Measurements from ENCODE around the gene HSD17B14. TPM values are rescaled to one million over a fixed set of nuclear protein-coding genes. Genes with fewer than 3 reads are reported as not detected.

Gene HSD17B14
- total RNA-seq, 4 donors from 2014 or later = 3.5 to 15.1 (median 5.4) TPM

- H3K4me3 ChIP-seq = no peak overlapping the region
- intact Hi-C loops (cut with DNase I; ENCODE audit: low total_unique reads) (no loop called here), in situ Hi-C loops (cut with MboI; ENCODE audit: low pct_ligation_motif_present in 1 of 4, low pct_unique_long_range_greater_than_20kb in 1 of 4, low sequenced_read_pairs in 3 of 4) (no loop called here)
- H3K36me3 ChIP-seq = no peaks in the 10 kb centered on the region
- TF ChIP-seq, protein P1, sequence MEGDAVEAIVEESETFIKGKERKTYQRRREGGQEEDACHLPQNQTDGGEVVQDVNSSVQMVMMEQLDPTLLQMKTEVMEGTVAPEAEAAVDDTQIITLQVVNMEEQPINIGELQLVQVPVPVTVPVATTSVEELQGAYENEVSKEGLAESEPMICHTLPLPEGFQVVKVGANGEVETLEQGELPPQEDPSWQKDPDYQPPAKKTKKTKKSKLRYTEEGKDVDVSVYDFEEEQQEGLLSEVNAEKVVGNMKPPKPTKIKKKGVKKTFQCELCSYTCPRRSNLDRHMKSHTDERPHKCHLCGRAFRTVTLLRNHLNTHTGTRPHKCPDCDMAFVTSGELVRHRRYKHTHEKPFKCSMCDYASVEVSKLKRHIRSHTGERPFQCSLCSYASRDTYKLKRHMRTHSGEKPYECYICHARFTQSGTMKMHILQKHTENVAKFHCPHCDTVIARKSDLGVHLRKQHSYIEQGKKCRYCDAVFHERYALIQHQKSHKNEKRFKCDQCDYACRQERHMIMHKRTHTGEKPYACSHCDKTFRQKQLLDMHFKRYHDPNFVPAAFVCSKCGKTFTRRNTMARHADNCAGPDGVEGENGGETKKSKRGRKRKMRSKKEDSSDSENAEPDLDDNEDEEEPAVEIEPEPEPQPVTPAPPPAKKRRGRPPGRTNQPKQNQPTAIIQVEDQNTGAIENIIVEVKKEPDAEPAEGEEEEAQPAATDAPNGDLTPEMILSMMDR (IDR thresholded peaks at IDR 0.05) = no peak
- TF ChIP-seq EP300 (IDR thresholded peaks at IDR 0.05; ENCODE audit: low read depth) = no peak
- no peak for TF ChIP-seq POLR2A (IDR thresholded peaks at IDR 0.05)
- no peak for TF ChIP-seq POLR2AphosphoS5 (IDR thresholded peaks at IDR 0.05)
- H3K4me1 ChIP-seq = peaks cover 0 to 19% (median 9%) of the 10 kb centered on the region in 4 donors
- WGBS, 2 donors (ENCODE audit: low coverage in 1 of 2) = 73 to 80% methylated on average over 1 to 5 of the region's 5 CpGs
- no peaks in the 10 kb centered on the region for H3K9me3 ChIP-seq
- H3K27me3 ChIP-seq = no peaks in the 10 kb centered on the region
- no peak for DNase-seq
- H3K27ac ChIP-seq = no peak overlapping the region
Measured at GRCh38 chr19:48833049-48833448, 3.2 kb downstream of the HSD17B14 start.

GRCh38 chr19:48830965-48831364 lies 5.3 kb downstream of the HSD17B14 start:
- WGBS, 2 donors (ENCODE audit: low coverage in 1 of 2) = 95% methylated on average over 4 of the region's 4 CpGs; no CpG with 5 or more reads in 1 of the 2 donors
- Histone ChIP-seq H3K27me3 (no peaks in the 10 kb centered on the region), H3K36me3 (no peaks in the 10 kb centered on the region), H3K4me1 (peaks cover 0 to 8% (median 6%) of the 10 kb centered on the region in 4 donors), H3K9me3 (no peaks in the 10 kb centered on the region), H3K27ac (no peak overlapping the region), H3K4me3 (no peak overlapping the region)
- DNase-seq = no peak
- TF ChIP-seq POLR2A (IDR thresholded peaks at IDR 0.05) = no peak
- TF ChIP-seq, protein P1 (IDR thresholded peaks at IDR 0.05) = no peak
- no peak for TF ChIP-seq POLR2AphosphoS5 (IDR thresholded peaks at IDR 0.05)
- no peak for TF ChIP-seq EP300 (IDR thresholded peaks at IDR 0.05; ENCODE audit: low read depth)
- intact Hi-C loops (cut with DNase I; ENCODE audit: low total_unique reads) = no loop called here
- in situ Hi-C loops (cut with MboI; ENCODE audit: low pct_ligation_motif_present in 1 of 4, low pct_unique_long_range_greater_than_20kb in 1 of 4, low sequenced_read_pairs in 3 of 4) = no loop called here

- intact Hi-C loops (cut with DNase I; ENCODE audit: low total_unique reads) = no loop called here
- TF ChIP-seq POLR2AphosphoS5 (IDR thresholded peaks at IDR 0.05) = no peak
- TF ChIP-seq, protein P1 (IDR thresholded peaks at IDR 0.05) = no peak
- no peak for TF ChIP-seq EP300 (IDR thresholded peaks at IDR 0.05; ENCODE audit: low read depth)
- TF ChIP-seq POLR2A (IDR thresholded peaks at IDR 0.05) = no peak
Measured at GRCh38 chr19:48830088-48830487, 6.2 kb downstream of the HSD17B14 start.

DNA sequence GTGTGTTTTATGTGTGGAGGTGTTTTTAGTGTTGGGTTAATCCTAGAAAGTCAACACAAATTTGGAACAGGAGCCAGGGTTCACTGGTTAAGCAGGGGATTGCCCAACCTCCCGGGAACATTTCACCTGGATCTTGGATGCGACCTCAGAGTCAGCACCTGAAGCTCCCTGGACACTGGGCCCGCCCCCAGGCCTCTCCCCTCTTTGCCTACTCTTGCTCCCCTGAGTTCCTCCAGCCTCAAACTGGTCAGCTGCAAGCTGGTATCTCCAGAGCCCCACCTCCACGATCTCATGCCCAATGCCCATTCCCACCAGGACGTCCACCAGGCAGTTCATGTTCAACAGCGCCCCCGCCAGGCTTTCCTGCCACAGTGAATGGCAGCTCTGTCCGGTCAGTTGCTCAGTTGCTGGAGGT lies 9.7 kb downstream of the HSD17B14 start:
- no peak for TF ChIP-seq POLR2AphosphoS5 (IDR thresholded peaks at IDR 0.05)
- TF ChIP-seq EP300 (IDR thresholded peaks at IDR 0.05; ENCODE audit: low read depth) = no peak
- TF ChIP-seq, protein P1 (IDR thresholded peaks at IDR 0.05) = peak in 1 of 5 experiments; percentile 37
- no peak for TF ChIP-seq POLR2A (IDR thresholded peaks at IDR 0.05)
- peak; percentile 29 for DNase-seq

More at GRCh38 chr19:48830088-48830487, 6.2 kb downstream of the HSD17B14 start:
- H3K4me1 ChIP-seq = no peaks in the 10 kb centered on the region
- H3K27ac ChIP-seq = no peak overlapping the region
- no peak for DNase-seq
- WGBS, 2 donors (ENCODE audit: low coverage in 1 of 2) = 86 to 93% methylated on average over 3 to 9 of the region's 9 CpGs
- H3K4me3 ChIP-seq = no peak overlapping the region
- no peaks in the 10 kb centered on the region for H3K9me3 ChIP-seq
- H3K36me3 ChIP-seq = no peaks in the 10 kb centered on the region
- in situ Hi-C loops (cut with MboI; ENCODE audit: low pct_ligation_motif_present in 1 of 4, low pct_unique_long_range_greater_than_20kb in 1 of 4, low sequenced_read_pairs in 3 of 4) = no loop called here
- H3K27me3 ChIP-seq = no peaks in the 10 kb centered on the region

More for the DNA sequence above, 9.7 kb downstream of the HSD17B14 start:
- no peaks in the 10 kb centered on the region for H3K4me1 ChIP-seq
- 65 to 100% methylated on average over 1 to 8 of the region's 8 CpGs for WGBS, 2 donors (ENCODE audit: low coverage in 1 of 2)
- no peak overlapping the region for H3K27ac ChIP-seq
- intact Hi-C loops (cut with DNase I; ENCODE audit: low total_unique reads) (no loop called here), in situ Hi-C loops (cut with MboI; ENCODE audit: low pct_ligation_motif_present in 1 of 4, low pct_unique_long_range_greater_than_20kb in 1 of 4, low sequenced_read_pairs in 3 of 4) (no loop called here)
- no peaks in the 10 kb centered on the region for H3K27me3 ChIP-seq
- H3K9me3 ChIP-seq = no peaks in the 10 kb centered on the region
- no peak overlapping the region for H3K4me3 ChIP-seq
- H3K36me3 ChIP-seq = no peaks in the 10 kb centered on the region

Data from transverse colon (tissue), 4 donors.